Neutrophil (primary cell): ENCODE results near the gene CACNG1.

Source experiments
- H3K27ac ChIP-seq: fragments of 200-600 bp; sonication (generic); 2 replicates; pipeline ENCODE4 v1.5.1; 2016; ENCODE audit warnings: mild to moderate bottlenecking, moderate library complexity
- H3K27me3 ChIP-seq: fragments of 200-600 bp; sonication (generic); 2 replicates; pipeline ENCODE4 v1.6.0; 2016; ENCODE audit warnings: mild to moderate bottlenecking
- H3K36me3 ChIP-seq: fragments of 200-600 bp; sonication (generic); 2 replicates; pipeline ENCODE4 v1.5.1; 2017
- H3K4me1 ChIP-seq, 2 experiments: fragments of 200-600 bp in 1 of 2; sonication (generic) in 1 of 2; 1 replicate in 1 of 2; 2 replicates in 1 of 2; pipeline versions ENCODE4 v1.5.1 to v1.6.1; 2013 to 2016; ENCODE audit warnings: low read depth in 1 of 2, low read length in 1 of 2, mild to moderate bottlenecking in 1 of 2, moderate library complexity in 1 of 2; ENCODE audit not compliant: control insufficient read depth in 1 of 2, insufficient read depth in 1 of 2
- H3K4me3 ChIP-seq, 2 experiments: fragments of 200-600 bp in 1 of 2; sonication (generic) in 1 of 2; 1 replicate in 1 of 2; 2 replicates in 1 of 2; pipeline ENCODE4 v1.5.1; 2013 to 2016; ENCODE audit warnings: low read depth in 1 of 2, low read length in 1 of 2, mild to moderate bottlenecking in 1 of 2, moderate library complexity in 1 of 2
- H3K9me3 ChIP-seq: fragments of 200-600 bp; sonication (generic); 2 replicates; pipeline ENCODE4 v1.5.1; 2016
- TF ChIP-seq, protein P1 (sequence below): fragments of 200-600 bp; sonication (generic); IDR thresholded peaks from 2 replicates; pipeline ENCODE4 v1.5.1; 2016; ENCODE audit warnings: antibody characterized with exemption

Gene CACNG1

DNA sequence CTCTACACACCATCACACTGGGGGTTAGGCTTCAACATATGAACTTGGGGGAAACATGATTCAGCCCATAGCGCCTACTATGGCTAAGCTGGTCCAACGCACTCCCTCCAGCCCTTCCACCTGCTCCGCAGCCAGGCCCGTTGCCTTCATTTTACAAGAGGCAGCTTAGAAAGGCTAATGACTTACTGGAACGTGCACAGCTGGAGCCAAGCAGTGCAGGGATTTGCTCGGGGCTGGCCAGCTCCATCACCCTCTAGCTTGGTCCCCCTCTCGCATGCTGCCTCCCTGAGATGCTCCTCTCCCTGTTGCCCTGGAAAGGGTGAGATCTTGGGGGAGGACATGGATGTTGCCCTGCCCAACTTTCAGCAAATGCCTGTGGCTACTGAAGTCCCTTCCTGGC lies 2.8 kb upstream of the CACNG1 start:
- H3K4me1 ChIP-seq = no peaks in the 10 kb centered on the region
- no peak overlapping the region for H3K27ac ChIP-seq
- no peaks in the 10 kb centered on the region for H3K36me3 ChIP-seq
- no peaks in the 10 kb centered on the region for H3K27me3 ChIP-seq
- no peaks in the 10 kb centered on the region for H3K9me3 ChIP-seq
- TF ChIP-seq, protein P1, sequence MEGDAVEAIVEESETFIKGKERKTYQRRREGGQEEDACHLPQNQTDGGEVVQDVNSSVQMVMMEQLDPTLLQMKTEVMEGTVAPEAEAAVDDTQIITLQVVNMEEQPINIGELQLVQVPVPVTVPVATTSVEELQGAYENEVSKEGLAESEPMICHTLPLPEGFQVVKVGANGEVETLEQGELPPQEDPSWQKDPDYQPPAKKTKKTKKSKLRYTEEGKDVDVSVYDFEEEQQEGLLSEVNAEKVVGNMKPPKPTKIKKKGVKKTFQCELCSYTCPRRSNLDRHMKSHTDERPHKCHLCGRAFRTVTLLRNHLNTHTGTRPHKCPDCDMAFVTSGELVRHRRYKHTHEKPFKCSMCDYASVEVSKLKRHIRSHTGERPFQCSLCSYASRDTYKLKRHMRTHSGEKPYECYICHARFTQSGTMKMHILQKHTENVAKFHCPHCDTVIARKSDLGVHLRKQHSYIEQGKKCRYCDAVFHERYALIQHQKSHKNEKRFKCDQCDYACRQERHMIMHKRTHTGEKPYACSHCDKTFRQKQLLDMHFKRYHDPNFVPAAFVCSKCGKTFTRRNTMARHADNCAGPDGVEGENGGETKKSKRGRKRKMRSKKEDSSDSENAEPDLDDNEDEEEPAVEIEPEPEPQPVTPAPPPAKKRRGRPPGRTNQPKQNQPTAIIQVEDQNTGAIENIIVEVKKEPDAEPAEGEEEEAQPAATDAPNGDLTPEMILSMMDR = no peak
- H3K4me3 ChIP-seq = no peak overlapping the region

DNA sequence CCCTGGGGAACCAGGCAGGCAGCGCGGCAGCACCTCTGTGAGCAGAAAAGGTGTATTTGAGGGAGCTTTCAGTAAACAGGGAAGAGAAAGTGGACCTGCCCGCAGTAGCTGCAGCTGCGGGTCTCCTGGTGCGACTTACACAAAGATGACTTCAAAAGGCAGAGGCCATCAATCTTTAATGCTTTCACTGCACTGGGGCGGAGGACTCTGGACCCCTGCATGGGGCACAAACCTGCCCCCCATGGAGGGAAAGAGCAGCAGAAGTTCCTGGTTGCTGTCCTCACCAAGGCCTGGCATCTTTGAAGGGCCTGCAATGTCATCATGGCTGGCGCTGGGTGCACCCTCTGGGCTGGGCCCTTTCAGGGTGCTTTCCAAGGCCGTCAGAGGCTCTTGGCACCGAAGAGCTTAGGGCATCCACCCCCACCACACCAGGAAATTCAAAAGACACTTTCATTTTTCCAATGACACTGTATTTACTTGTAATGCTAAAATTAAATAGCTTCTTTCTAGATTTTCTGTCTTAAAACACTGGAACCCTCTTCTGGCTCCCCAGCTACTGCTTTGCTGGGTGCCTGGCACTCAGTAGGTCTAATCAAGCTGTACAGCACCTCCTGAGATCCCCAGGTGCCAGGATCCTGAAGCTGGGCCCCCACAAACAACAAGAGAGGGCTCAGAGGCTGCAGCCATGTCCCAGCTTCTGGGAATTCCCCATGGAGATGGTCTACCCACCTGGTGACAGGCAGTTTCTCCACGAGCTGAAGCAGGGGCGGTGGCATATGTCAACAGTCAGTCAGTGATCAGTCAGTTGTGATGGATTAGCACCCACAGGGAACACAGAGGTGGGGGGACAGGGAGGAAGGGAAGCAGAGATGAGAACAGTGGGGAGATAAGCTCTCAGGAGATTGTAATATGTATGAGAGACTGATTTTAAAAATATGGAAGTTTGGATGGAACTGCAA lies 2.1 kb upstream of the CACNG1 start:
- TF ChIP-seq, protein P1 = no peak
- Histone ChIP-seq H3K27ac (no peak overlapping the region), H3K27me3 (no peaks in the 10 kb centered on the region), H3K4me3 (no peak overlapping the region), H3K4me1 (no peaks in the 10 kb centered on the region), H3K9me3 (no peaks in the 10 kb centered on the region), H3K36me3 (no peaks in the 10 kb centered on the region)

DNA sequence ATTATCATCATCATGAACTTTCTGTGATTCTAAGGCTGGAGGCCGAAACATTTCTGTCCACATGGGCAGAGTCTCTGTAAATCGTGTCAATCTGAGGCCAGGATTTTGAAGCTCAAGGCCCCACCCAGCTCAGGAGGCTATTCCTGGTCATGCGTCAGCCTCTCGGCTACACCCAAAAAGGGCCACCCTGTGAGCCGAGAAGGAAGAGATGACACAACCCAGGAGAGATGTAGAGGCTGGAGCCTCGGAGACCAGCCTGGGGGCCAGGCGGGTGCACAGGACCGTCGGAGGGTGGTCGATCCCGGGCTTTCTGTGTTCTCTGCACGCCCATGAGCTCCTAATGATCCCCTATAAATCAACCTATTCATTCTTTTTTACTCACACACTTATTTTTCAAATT lies 1.1 kb upstream of the CACNG1 start:
- no peak overlapping the region for H3K4me3 ChIP-seq

DNA sequence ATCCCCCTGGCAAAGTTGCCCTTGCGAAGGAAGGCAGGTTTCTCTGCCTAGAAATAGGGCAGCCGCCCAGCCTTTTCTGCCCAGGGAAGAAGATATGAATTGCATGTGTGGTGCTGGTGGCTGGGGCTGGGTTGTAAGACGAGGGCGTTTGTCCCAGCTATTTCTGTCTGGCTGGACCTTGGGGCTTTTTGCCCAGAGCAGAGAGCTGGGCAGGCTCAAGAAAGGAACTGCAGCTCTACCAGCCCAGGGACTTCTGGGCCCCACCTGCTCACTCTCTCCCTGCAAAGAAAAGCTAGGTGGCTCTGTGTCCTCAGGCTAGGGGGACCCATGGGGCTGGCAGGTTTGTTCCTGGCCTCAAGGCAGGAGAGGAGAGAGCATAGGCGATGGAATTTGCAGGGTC lies 586 bp downstream of the CACNG1 start:
- Histone ChIP-seq H3K9me3 (no peaks in the 10 kb centered on the region), H3K4me3 (no peak overlapping the region), H3K27ac (no peak overlapping the region), H3K27me3 (no peaks in the 10 kb centered on the region), H3K4me1 (no peaks in the 10 kb centered on the region), H3K36me3 (no peaks in the 10 kb centered on the region)
- TF ChIP-seq, protein P1 = no peak

More for the DNA sequence above, 1.1 kb upstream of the CACNG1 start:
- H3K27me3 ChIP-seq = no peaks in the 10 kb centered on the region
- TF ChIP-seq, protein P1 = no peak
- H3K27ac ChIP-seq = no peak overlapping the region
- H3K4me1 ChIP-seq = no peaks in the 10 kb centered on the region
- no peaks in the 10 kb centered on the region for H3K36me3 ChIP-seq
- H3K9me3 ChIP-seq = no peaks in the 10 kb centered on the region

DNA sequence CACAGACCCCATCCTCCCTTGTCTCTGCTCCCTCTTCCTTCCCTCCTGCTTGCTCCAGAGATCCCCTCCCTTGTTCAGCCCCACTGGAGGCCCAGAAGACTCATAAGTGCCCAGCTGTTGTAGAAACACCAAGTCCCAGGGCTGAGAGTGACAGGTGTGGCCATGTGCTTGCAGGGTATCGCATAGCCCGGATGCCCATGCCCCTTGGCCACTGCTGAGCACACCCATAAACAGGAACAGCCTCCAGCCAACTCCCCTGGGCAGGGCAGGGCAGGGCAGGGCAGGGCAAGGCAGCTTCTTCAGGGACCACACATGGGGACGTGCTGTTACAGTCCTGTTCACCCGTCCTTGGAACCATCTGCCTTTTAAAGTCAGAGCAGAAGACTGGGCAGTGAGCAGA lies 2.0 kb downstream of the CACNG1 start:
- Histone ChIP-seq H3K9me3 (no peaks in the 10 kb centered on the region), H3K4me1 (no peaks in the 10 kb centered on the region), H3K27ac (no peak overlapping the region), H3K36me3 (no peaks in the 10 kb centered on the region), H3K4me3 (no peak overlapping the region), H3K27me3 (no peaks in the 10 kb centered on the region)
- TF ChIP-seq, protein P1 = no peak
